CD4-positive, alpha-beta T cell (primary cell): ENCODE measurements around the gene RETREG3. TPM values are rescaled to one million over a fixed set of nuclear protein-coding genes. Genes with fewer than 3 reads are reported as not detected.
"Not testable (repeated sequence)": the region's sequence is repeated elsewhere in the genome, so short reads cannot be mapped to it uniquely, and the experiment has no call there.

Source experiments
- ATAC-seq: fragments of 200-7000 bp; cut with Tn5 transposase; one replicate; pipeline ENCODE4 v1.10.0; 2022; ENCODE audit warnings: mild to moderate bottlenecking; ENCODE audit not compliant: poor library complexity
- CTCF ChIA-PET: fragments of 350-600 bp; sonication (Branson Sonifier 250); formaldehyde crosslinking; loops from one replicate; lab custom pipeline; 2021; ENCODE audit warnings: antibody characterized with exemption, inconsistent platforms; lab: Charles Lee
- POLR2A ChIA-PET: fragments of 350-600 bp; sonication (Branson Sonifier 250); formaldehyde crosslinking; loops from one replicate; lab custom pipeline; 2021; ENCODE audit warnings: antibody characterized with exemption, inconsistent platforms; lab: Charles Lee
- DNase-seq, 14 experiments: peaks; one replicate each; pipeline ENCODE4 v3.0.0-alpha.2; 2013 to 2020; ENCODE audit warnings: mixed read lengths in 2 of 14
- H3K27ac ChIP-seq, 2 donors: one replicate each; pipeline versions ENCODE4 v1.5.1 to v1.7.0; 2013; ENCODE audit warnings: low read length in 2 of 2, low read depth in 1 of 2, mild to moderate bottlenecking in 1 of 2
- H3K27me3 ChIP-seq, 2 experiments: 1 replicate in 1 of 2; 2 replicates in 1 of 2; pipeline versions ENCODE4 v1.6.1 to v1.7.0; 2013; ENCODE audit warnings: low read length in 2 of 2, control low read depth in 1 of 2, mild to moderate bottlenecking in 1 of 2, moderate library complexity in 1 of 2; ENCODE audit not compliant: insufficient read depth in 2 of 2, control insufficient read depth in 1 of 2
- H3K36me3 ChIP-seq: one replicate; pipeline ENCODE4 v1.6.1; 2013; ENCODE audit warnings: low read length, control low read depth; ENCODE audit not compliant: insufficient read depth
- H3K4me1 ChIP-seq: one replicate; pipeline ENCODE4 v1.6.1; 2013; ENCODE audit warnings: low read length, control low read depth; ENCODE audit not compliant: insufficient read depth
- H3K4me3 ChIP-seq: one replicate; pipeline ENCODE4 v1.5.1; 2013; ENCODE audit warnings: mild to moderate bottlenecking, low read length, moderate library complexity
- H3K9me3 ChIP-seq, 2 experiments: 1 replicate in 1 of 2; 2 replicates in 1 of 2; pipeline versions ENCODE4 v1.6.1 to v1.7.0; 2013; ENCODE audit warnings: low read length in 2 of 2, mild to moderate bottlenecking in 2 of 2, control low read depth in 1 of 2, moderate library complexity in 1 of 2; ENCODE audit not compliant: control insufficient read depth in 1 of 2, insufficient read depth in 1 of 2
- H3K27ac Mint-ChIP-seq: one replicate; pipeline ENCODE4 v1.8.0; 2020; ENCODE audit warnings: mixed read lengths
- H3K27me3 Mint-ChIP-seq: one replicate; pipeline ENCODE4 v1.8.0; 2021; ENCODE audit warnings: mixed read lengths
- H3K36me3 Mint-ChIP-seq: one replicate; pipeline ENCODE4 v1.8.0; 2021; ENCODE audit warnings: low read depth, mixed read lengths
- H3K4me1 Mint-ChIP-seq: one replicate; pipeline ENCODE4 v1.8.0; 2021; ENCODE audit warnings: low read depth, mixed read lengths
- H3K4me3 Mint-ChIP-seq: one replicate; pipeline ENCODE4 v1.8.0; 2020; ENCODE audit warnings: mild to moderate bottlenecking, mixed read lengths
- H3K9me3 Mint-ChIP-seq: one replicate; pipeline ENCODE4 v1.8.0; 2020; ENCODE audit warnings: mixed read lengths
- intact Hi-C, 2 experiments: fragments of 100-400 bp; cut with DNase I in 1 of 2; cut with micrococcal nuclease in 1 of 2; formaldehyde crosslinking; loops; one replicate each; pipeline versions ENCODE4 v1.15.1 to v1.9.0; 2023 to 2025; cut with DNase I, micrococcal nuclease
- total RNA-seq, 174 experiments: library from RNA in 2 of 174; stranded (reverse) in 2 of 174; gene quantifications; one replicate each; pipeline ENCODE4 v1.2.3 and lab custom pipeline; 2021 to 2026
- TF ChIP-seq, protein P1 (sequence below): fragments of 200-600 bp; IDR thresholded peaks from one replicate; pipeline ENCODE4 v1.8.0; 2022; ENCODE audit warnings: antibody characterized with exemption, mild to moderate bottlenecking

RETREG3 gene
- total RNA-seq, 2 experiments from 2014 or later = 46.7 to 48.7 TPM

DNA sequence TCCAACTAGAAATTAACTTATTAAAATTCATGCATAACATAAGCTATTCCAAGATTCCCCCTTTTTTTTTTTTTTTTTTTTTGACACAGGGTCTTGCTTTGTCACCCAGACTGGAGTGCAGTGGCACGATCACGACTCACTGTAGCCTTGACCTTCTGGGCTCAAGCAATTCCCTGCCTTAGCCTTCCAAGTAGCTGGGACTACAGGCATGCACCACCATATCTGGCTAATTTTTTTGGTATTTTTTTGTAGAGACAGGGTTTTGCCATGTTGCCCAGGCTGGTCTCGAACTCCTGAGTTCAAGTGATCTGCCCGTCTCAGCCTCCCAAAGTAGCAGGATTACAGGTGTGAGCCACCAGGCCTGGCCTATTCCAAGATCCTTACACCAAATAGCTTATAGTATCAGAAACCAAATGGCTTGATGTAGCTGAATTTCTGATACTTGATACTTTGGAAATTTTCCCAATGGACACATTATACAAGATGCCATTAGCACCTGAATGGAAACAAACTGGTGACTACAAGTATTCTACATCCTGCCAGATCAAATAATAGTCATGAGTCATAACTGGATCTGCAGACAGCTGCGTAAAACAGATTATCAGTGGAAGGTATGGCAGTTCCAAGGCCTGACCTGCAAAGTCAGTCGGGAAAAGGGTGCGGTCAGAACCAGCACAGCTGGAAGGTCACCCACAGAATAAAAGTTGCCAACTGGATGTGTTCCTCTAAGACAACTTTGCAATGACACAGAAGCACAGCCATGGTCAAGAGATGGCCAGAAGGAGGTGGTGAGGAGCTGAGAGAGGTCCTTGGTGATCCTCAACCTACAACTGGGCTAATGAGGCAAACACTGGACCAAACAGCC is 14.8 kb upstream of the RETREG3 start:
- Mint-ChIP-seq H3K9me3 (no peaks in the 10 kb centered on the region), H3K36me3 (no peaks in the 10 kb centered on the region), H3K27ac (no peak overlapping the region), H3K4me1 (no peaks in the 10 kb centered on the region), H3K4me3 (no peak overlapping the region), H3K27me3 (no peaks in the 10 kb centered on the region)
- no peak for ATAC-seq
- POLR2A ChIA-PET = no interaction called here
- Histone ChIP-seq H3K9me3 (no peaks in the 10 kb centered on the region), H3K4me1 (no peaks in the 10 kb centered on the region), H3K27ac (no peak overlapping the region), H3K27me3 (no peaks in the 10 kb centered on the region), H3K4me3 (no peak overlapping the region), H3K36me3 (no peaks in the 10 kb centered on the region)
- intact Hi-C loops = no loop called here
- DNase-seq = no peak
- TF ChIP-seq, protein P1, sequence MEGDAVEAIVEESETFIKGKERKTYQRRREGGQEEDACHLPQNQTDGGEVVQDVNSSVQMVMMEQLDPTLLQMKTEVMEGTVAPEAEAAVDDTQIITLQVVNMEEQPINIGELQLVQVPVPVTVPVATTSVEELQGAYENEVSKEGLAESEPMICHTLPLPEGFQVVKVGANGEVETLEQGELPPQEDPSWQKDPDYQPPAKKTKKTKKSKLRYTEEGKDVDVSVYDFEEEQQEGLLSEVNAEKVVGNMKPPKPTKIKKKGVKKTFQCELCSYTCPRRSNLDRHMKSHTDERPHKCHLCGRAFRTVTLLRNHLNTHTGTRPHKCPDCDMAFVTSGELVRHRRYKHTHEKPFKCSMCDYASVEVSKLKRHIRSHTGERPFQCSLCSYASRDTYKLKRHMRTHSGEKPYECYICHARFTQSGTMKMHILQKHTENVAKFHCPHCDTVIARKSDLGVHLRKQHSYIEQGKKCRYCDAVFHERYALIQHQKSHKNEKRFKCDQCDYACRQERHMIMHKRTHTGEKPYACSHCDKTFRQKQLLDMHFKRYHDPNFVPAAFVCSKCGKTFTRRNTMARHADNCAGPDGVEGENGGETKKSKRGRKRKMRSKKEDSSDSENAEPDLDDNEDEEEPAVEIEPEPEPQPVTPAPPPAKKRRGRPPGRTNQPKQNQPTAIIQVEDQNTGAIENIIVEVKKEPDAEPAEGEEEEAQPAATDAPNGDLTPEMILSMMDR = no peak
- CTCF ChIA-PET = interaction anchor here (0.6 to 1.0 kb wide), 2 partner anchors 8 to 46 kb away, joined by 3 to 4 read pairs; no protein-coding TSS in a partner anchor

DNA sequence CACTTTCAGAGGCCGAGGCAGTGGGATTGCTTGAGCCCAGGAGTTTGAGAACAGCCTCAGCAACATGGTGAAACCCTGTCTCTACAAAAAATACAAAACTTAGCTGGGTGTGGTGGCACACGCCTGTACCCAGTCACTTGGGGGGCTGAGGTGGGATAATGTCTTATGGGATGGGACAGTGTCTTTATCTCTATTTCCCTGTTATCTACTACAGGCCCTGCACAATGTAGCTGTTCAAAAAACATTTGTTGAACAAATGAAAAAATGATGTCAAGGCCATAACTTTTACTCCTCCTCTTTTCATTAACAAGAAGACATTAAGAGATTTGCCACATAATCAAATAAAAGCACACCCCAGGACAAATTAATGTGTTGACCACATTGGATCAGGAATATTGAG is 14.1 kb upstream of the RETREG3 start:
- no peak for DNase-seq
- Histone ChIP-seq H3K9me3 (no peaks in the 10 kb centered on the region), H3K4me1 (peaks cover 5% of the 10 kb centered on the region), H3K4me3 (no peak overlapping the region), H3K27ac (no peak overlapping the region), H3K27me3 (no peaks in the 10 kb centered on the region), H3K36me3 (no peaks in the 10 kb centered on the region)
- no peak overlapping the region for H3K27ac Mint-ChIP-seq
- CTCF ChIA-PET = interaction anchor here (0.6 to 1.0 kb wide), 2 partner anchors 9 to 45 kb away, joined by 3 to 4 read pairs; no protein-coding TSS in a partner anchor
- TF ChIP-seq, protein P1 = no peak
- no peak overlapping the region for H3K4me3 Mint-ChIP-seq
- intact Hi-C loops = no loop called here
- H3K36me3 Mint-ChIP-seq = no peaks in the 10 kb centered on the region
- ATAC-seq = no peak
- POLR2A ChIA-PET = no interaction called here
- H3K9me3 Mint-ChIP-seq = no peaks in the 10 kb centered on the region
- H3K4me1 Mint-ChIP-seq = no peaks in the 10 kb centered on the region
- H3K27me3 Mint-ChIP-seq = no peaks in the 10 kb centered on the region

DNA sequence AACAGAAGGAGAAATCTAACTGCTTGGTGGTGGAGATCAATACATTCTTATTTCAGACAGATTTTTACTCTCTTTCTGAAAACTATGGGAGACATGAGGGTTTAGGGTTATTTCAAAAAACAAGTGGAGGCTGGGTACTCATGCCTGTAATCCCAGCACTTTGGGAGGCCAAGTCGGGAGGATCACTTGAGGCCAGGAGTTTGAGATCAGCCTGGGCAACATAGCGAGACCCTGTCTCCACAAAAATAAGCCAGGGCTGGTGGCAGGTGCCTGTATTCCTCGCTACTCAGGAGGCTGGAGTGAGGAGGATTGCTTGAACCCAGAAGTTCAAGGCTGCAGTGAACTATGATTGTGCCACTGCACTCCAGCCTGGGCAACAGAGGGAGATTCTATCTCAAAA is 12.8 kb upstream of the RETREG3 start:
- H3K4me3 Mint-ChIP-seq, H3K9me3 Mint-ChIP-seq, DNase-seq, POLR2A ChIA-PET, H3K27ac ChIP-seq, H3K9me3 ChIP-seq, intact Hi-C loops, H3K4me1 ChIP-seq, H3K27me3 ChIP-seq, H3K36me3 ChIP-seq, H3K4me3 ChIP-seq, H3K4me1 Mint-ChIP-seq, H3K27me3 Mint-ChIP-seq, H3K27ac Mint-ChIP-seq, ATAC-seq, H3K36me3 Mint-ChIP-seq: not testable (repeated sequence)
- CTCF ChIA-PET = interaction anchor here (1.3 kb wide), 1 partner anchor 58 kb away, joined by 3 read pairs; no protein-coding TSS in a partner anchor
